Measurements from ENCODE around the gene ILK. TPM values are rescaled to one million over a fixed set of nuclear protein-coding genes. Genes with fewer than 3 reads are reported as not detected.

The ILK gene
- total RNA-seq, 2 donors from 2014 or later: 92.7 to 149 TPM

DNA sequence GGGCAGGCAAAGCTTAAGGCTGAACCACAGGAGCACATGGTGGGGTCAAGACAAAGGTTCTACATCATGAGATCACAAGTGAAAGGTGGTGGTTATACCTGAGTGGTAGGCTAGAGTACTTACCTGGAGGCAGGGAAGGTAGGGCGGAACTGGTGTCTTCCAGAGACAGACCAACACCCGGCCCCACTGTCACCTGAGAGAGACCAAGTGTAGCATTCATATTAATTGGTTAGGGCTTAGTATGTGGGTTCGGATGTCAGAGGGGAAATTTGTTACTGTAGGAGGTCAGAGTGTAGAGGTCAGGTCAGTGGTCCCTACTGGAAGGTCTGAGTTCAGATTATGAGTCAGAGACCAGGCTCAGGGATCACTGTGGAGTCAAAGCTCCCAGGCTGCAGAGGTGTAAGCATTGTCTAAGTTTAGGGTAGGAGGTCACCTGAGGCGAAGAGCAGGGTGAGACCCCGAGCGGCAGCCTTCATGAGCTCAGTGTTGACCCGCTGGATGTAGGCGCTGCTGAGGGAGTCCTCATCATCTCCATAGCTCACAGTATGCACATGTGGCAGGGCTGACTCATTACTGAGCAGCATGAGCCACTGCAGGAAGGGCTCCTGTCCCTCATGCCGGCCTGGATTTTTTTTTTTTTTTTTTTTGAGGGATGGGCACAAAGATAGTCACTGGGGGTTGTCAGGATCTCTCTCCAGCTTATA, 12.5 kb downstream of the ILK start:
- ATAC-seq (no peak), DNase-seq (no peak)
- intact Hi-C loops (cut with DNase I, micrococcal nuclease): loop anchor here in 1 of 2 donors (10.0 kb wide), 1 partner anchor 231 kb away; no protein-coding TSS in a partner anchor

DNA sequence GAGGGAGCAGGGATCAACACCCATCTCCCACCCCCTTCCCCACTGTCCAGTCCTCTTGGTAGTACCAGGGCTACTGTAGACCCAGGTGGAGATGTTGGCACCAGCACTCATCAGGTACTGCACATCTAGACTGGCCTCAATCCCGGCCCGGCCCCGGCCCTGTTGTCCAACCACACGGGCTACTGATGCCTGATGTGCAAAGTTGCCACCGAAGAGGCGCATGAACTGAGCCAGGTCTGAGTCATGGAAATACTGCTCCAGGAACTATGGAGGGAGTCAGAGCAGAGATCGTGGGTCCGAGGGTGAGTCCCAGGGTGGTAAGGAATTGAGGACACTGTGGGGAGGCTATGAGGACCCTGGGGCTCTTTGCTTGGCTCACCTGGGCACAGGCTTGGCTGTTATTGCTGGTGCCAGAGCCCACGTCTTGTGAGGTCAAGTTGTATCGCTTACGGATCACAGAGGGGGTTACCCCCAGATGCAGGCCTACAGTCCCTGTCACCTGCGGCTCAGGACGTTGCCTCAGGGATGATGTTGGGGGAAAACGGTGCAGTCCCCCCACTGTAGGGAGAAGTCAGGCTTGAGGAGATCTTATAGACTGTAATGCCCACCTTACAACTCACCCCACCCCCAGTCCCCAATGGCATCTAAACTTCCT, 13.1 kb downstream of the ILK start:
- peak in 1 of 2 donors; percentile 23 for DNase-seq
- intact Hi-C loops (cut with DNase I, micrococcal nuclease): loop anchor here in 1 of 2 donors (10.0 kb wide), 1 partner anchor 232 kb away; no protein-coding TSS in a partner anchor
- no peak for ATAC-seq

DNA sequence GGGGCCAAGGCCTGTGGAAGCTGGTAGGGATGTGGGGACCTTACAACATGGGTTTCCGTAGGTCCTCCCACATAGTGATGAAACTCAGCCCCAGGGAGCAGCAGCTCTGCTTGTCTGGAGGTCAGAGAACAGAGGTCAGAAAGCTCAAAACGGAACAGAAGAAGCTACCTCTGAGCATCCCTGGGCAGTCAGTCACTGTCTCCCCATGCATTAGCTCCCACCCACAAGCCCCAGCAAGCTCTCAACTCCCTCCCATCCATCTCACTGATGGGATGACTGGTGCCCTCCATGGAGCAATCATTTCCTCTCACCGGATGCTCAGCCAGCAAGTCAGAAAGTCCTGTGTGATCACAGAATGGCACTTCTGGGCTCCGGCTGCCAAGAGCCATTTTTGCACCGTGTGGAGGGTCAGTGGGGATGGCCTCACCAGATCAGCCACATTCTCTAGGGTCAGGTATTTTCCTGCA, 13.8 kb downstream of the ILK start:
- DNase-seq (peak in 1 of 2 donors; percentile 19), ATAC-seq (no peak)
- intact Hi-C loops (cut with DNase I, micrococcal nuclease): loop anchor here in 1 of 2 donors (10.0 kb wide), 1 partner anchor 233 kb away; no protein-coding TSS in a partner anchor

DNA sequence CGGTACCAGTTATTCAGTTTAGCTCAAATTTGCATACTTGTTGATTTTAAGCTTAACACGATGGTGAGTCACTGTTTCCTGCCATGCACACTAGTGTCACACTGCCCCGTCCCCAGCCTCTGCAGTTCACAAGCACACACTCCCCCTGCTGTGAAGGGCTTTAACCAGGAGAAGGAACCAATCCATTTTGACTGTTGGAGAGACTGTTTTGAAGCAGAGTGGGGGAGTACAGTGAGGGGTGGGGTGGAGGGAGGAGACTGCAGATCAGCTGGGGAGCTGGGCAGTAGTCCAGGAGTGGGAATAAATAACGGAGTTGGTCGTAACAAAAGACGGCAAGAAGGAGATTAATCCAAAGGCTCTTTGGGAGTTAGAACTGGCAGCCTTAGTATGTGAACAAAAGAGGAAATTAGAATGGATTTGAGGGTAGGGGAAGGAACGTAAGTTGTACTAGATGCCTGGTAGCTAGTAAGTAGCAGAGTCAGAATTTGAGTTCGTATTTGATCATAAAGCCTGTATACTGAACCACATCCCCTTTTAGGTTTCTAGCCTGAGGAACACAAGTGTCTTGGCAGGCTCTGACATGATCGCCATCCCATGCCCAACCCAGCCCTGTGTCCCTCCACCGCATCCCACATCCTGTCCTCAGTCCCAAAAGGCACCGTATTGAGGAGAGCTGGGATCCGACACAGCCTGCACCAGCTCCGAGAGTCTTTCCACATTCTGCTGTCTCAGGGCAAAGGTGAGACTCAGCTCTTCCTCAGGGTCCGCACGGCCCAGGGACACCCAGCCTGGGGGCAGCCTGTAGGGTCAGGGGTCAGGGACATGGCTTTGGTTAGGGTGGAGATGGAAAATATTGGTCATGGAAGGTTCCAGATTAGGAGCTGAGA, 14.8 kb downstream of the ILK start:
- ATAC-seq: peak; percentile 21
- DNase-seq: peak; percentile 46 to 54
- intact Hi-C loops (cut with DNase I, micrococcal nuclease): loop anchor here in 1 of 2 donors (10.0 kb wide), 1 partner anchor 234 kb away; no protein-coding TSS in a partner anchor

DNA sequence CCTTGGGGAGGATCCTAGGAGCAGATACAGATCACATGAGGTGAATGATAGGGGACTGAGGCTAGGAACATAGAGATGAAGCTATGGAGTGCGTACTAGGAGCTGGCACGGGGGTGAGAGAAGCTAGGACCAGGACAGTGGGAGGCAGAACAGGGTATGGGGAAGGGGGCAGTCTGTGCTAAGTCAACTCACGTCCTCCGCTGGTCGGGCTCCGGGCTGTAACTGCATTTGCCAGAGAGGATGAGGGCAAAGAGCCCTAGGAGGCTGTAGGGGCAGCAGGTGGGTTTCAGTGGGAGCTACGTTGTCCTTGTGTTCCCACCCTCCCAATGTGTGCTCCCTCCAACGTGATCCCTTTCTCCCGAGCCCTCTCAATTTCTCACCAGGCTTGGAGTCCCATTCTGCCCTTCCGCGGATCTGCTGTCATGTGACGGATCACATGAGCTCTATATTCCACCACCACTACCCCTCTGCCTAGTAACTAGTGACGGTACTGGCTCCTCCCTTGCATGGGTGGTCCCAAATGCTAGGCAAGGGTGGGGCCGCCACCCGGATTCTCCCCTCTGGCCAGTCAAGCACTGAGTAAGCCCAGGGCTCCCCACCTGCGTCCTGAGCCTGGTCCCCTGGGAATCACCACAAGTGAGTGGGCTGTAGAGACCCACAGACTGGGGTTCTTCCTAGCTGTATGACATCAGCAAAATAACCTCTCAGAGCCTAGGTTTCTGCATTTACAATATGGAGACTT, 15.6 kb downstream of the ILK start, which contains the start of gene TPP1:
TSS of gene TPP1 (minus strand) at position 419 of the 742 bp plus-strand sequence. CDS start at position 397, 22 bp downstream.
- intact Hi-C loops (cut with DNase I, micrococcal nuclease): loop anchor here in 1 of 2 donors (10.0 kb wide), 1 partner anchor 234 kb away; no protein-coding TSS in a partner anchor
- ATAC-seq (peak; percentile 99), DNase-seq (peak; percentile 92 to 93)

DNA sequence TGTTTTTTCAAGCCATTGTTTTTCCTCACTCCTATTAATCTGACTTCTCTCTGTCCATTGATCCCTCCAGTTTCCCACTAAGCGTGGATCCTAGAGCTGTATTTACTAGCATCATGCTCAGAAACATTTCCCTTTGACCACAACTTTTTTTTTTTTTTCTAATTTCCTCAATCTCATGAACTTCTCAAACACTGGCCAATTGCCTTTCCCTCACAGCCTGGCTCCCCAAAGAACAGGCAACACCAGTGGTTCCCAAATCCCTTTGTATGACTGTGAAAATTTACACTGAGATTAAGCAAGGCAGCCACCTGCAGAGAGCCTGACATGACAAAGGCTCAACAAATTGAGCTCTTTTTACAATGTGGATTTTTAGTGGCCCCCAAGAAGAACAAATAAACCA, 17.1 kb downstream of the ILK start:
- no peak for ATAC-seq
- intact Hi-C loops (cut with DNase I, micrococcal nuclease): no loop called here
- peak in 1 of 2 donors; percentile 23 for DNase-seq

DNA sequence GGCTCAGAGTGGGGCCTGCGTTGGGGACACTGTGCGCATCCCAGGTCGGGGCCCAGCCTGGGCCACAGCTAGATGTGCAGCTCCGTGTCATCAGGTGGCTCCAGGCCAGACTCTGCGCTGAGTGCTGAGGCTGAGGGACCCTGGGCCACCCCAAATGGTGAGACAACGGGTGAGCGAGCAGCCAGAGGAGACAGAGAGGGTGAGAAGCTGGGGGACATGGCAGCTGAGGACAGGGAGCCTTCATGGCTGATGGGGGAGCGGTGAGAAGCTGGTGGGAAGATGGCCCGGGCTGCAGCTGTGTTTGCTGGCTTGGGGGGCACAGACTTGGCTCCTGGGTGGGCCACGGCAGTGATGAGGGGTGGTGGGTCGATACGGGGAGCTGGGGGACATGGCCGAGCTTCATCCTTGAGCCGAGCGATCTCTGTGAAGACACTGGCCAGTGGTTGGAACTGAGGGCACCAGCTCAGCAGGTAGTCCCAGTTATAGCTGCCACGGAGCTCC, 18.2 kb downstream of the ILK start:
- DNase-seq: no peak
- no peak for ATAC-seq
- intact Hi-C loops (cut with DNase I, micrococcal nuclease): no loop called here

DNA sequence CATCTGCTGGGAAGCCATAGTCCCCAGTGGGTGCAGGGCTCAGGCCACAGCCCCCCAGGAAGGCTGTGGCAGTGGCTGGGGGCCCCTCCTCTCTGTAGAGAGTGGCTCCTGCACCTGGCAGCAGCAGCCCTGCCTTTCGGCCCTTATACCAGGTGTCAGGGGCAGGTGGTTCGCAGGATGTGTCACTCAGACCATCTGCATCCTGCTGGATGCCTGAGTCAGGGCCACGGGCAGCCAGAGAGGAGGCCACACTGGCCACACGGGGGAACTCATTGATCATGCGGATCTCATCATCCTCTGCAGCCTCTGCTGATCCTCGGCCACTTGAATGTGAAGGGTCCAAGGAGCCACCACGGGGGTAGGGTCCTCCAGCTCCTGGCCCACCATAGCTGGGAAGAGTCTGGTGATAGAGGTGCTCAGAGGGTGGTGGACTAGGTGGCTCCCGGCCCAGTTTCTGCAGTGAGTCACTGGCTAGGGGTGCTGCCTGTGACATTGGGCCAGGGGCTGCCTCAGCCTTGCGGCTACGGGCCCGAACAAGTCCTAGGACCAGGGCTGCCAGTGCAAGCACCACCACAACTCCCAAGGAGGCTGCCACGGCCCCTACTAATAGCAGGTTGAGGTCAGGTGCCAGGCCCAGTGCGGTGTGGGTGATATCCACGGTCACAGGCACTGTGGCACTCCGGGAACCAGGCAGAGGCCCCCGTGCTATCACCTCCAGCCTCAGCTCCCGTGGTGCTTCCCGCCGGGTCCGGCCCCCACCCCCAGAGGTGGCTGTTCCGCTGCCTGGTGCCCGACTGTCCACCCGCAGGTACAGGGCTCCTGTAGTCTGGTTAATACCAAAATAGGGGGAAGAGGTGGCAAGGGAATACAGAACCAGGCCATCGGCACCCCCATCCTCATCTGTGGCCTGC, 18.9 kb downstream of the ILK start:
- intact Hi-C loops (cut with DNase I, micrococcal nuclease): no loop called here

DNA sequence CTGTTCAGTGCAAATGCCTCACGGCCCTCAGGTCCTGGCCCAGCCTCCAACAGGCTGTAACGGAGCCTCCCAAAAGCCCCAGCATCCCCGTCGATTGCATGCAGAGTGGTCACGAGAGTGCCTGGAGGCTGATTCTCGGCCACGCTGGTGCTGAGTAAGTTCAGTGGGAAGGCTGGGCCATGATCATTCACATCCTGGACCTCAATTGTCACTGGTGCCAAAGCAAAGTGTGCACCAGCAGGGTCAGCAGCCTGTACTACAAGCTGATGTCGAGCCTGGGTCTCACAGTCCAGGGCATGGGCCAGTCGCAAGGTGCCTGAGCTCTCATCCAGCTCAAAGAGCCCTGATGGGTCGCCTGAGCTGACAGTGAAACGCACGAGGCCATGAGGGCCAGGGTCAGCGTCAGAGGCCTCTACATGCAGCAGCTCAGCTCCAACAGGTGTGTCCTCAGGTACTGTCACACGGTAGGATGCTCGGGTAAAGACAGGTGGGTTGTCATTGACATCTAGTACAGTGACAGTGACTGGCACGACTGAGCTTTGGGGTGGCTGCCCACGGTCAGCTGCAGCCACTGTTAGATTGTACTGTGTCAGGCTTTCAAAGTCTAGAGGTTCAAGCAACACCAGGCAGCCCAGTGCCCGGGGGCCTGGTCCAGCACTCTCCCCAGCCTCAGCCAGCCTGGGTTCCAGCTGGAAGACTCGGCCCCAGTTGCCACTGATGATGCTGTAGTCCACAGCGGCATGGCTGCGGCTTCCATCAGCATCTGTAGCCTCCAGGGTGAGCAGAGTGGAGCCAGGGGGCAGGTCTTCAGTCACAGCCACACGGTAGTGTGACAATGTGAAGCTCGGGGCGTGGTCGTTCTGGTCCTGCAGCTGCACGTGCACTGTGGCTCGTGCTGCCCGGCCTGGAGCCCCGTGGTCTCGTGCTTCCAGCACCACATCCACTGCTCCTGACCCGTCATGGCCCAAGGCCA, 20.1 kb downstream of the ILK start:
- ATAC-seq (no peak), DNase-seq (peak in 1 of 2 donors; percentile 21)
- intact Hi-C loops (cut with DNase I, micrococcal nuclease): no loop called here

More for the DNA sequence above, 18.9 kb downstream of the ILK start:
- ATAC-seq (no peak), DNase-seq (peak in 1 of 2 donors; percentile 22)

DNA sequence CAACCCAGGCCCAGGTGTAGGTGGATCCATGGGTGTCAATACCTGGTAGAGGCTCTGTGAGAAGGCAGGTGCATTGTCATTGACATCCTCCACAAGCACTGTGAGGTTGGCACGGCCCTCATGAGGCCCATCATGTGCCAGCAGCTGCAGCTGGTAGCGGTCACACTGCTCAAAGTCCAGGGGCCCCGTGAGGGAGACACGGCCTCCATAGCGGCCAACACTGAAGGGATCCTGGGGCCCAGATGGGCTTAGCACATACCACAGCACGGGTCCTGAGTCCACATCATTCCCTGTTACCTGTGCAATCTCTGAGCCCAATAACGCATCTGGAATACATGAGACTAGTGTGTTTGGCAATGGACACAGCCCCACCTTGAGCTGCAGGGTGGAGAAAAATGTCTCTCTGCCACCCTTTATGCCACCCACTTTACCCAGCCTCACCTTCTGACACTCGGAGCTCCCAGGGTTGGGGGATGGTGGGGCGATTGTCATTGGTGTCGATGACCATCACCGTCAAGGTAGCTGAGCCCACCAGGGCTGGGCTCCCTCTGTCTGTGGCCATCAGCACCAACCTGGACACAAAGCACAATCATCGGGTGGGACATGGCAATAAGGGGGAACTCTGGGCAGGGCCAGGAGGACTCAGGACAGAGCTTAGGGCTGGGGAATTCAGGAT, 21.7 kb downstream of the ILK start:
- no peak for ATAC-seq
- peak in 1 of 2 donors; percentile 18 for DNase-seq
- intact Hi-C loops (cut with DNase I, micrococcal nuclease): no loop called here

DNA sequence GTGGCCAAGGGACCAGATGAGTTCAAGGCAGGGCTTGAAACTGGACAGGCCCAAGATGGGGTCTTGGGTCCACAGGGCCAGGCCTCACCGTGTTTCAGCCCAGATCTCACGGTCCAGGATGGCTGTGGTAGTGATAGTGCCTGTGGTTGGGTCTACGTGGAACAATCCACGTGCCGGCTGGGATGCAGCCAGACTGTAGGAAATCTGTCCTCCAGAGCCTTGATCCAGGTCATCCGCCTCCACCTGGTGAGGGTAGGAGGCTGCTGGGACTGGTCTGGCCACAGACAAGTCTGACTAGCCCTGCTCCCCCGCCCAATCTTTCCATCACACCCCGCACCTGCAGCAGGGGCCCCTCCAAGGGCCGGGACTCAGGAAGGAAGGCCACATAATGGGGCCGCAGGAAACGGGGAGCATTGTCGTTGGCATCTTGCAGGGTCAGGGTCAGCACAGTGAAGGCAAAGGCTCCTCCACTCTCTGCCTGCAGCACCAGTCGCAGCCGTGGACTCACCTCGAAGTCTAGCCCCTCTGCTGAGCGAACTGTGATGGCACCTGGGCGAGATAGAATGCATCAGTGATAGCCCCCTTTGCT, 22.4 kb downstream of the ILK start:
- intact Hi-C loops (cut with DNase I, micrococcal nuclease): no loop called here
- peak in 1 of 2 donors; percentile 6 for DNase-seq
- ATAC-seq: no peak

DNA sequence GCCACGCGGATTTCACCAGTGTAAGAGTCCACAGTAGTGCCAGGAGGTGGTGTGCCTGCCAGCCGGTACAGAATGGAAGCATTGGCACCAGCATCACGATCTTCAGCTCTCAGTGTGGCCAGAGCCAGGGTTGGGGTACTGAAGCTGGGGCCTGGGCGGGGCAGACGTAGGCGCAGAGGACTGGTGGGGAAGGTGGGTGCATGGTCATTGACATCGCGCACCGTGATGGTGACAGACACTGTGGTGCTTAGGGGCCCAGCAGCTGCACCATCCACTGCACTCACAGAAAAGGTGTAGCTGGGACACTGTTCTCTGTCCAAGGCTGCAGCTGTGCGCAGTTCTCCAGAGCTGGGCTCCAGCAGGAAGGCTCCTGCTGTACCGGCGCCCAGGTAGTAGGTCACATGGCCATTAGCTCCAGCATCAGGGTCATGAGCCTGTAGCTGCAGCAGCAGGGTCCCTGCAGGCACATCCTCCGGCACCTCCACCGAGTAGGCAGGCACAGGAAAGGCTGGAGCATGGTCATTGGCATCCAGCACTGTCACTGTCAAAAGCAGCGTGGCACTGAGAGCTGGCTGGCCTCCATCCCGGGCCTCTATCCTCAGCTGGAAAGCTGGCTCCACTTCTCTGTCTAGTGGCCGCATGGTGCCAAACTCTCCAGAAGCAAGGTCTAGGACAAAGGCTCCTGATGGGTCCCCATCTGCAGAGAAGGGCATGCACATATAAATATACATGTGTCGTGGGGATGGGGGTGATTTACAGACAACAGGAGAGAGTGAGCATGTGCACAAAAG, 23.6 kb downstream of the ILK start:
- intact Hi-C loops (cut with DNase I, micrococcal nuclease): no loop called here
- DNase-seq: no peak
- no peak for ATAC-seq

DNA sequence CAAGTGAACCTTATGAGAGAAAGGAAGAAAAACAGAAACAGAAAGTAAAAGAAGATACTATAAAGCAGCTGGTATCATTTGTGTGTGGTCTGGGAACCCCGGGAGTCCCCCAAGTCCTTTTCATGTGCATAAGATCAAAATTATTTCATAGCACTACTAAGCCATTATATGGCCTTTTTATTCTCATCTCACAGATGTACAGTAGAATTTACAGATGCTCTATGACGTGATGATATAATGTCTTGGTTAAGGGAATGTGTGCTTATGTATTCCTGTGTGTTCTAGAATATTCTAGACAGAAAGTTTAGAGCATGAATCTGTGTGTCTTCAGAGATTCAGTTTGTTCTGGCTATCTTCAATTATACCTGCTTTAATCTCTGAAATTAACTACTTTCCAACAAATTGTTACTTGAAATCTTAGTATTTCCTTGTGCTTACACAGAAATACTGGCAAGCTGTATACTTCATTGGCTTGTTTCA, 24.2 kb downstream of the ILK start:
- no peak for DNase-seq
- intact Hi-C loops (cut with DNase I, micrococcal nuclease): no loop called here
- ATAC-seq: no peak

DNA sequence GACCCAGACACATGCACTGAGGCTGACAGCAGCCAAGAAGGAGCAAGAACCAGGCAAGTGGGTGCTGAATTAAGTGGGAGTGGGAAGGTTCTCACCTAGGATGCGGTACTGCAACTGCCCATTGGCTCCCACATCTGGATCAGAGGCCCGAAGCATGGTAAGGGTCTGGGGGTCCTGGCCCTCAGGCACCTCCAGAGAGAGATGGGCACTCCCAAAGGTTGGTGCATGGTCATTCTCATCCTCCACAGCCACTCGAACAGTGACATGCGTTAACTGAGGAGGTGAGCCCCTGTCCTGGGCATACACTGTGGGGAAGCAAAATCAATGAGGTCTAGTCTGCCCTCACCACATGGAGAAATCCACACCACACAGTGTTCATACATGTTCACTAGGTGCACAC, 25.0 kb downstream of the ILK start:
- ATAC-seq (no peak), DNase-seq (no peak)

More for the DNA sequence above, 25.0 kb downstream of the ILK start:
- intact Hi-C loops (cut with DNase I, micrococcal nuclease): no loop called here
